NB4 (cell line): ENCODE data around the gene LIME1.
A peak's percentile ranks its signal among the peaks of the same experiment; 100 is the strongest.

ENCODE experiments used
- DNase-seq: peaks from one replicate; pipeline ENCODE4 v3.0.0; 2010; ENCODE audit warnings: low read depth
- H3K4me3 ChIP-seq: one replicate; pipeline ENCODE4 v1.5.1; 2011; ENCODE audit warnings: mild to moderate bottlenecking, low read depth, low read length, moderate library complexity
- CTCF ChIP-seq: IDR thresholded peaks from one replicate; pipeline ENCODE4 v1.5.1; 2012; ENCODE audit warnings: low read depth, low read length
- MYC ChIP-seq: IDR thresholded peaks from 2 replicates; pipeline ENCODE4 v1.6.1; 2011; ENCODE audit warnings: low read depth, low read length
- POLR2A ChIP-seq: IDR thresholded peaks from 2 replicates; pipeline ENCODE4 v1.6.1; 2011; ENCODE audit warnings: mild to moderate bottlenecking; ENCODE audit not compliant: insufficient read length; ENCODE audit errors: extremely low read depth
- TF ChIP-seq, protein P1 (sequence below): IDR thresholded peaks from 2 replicates; pipeline ENCODE4 v1.6.1; 2011; ENCODE audit warnings: low read depth, low read length

The LIME1 gene

DNA sequence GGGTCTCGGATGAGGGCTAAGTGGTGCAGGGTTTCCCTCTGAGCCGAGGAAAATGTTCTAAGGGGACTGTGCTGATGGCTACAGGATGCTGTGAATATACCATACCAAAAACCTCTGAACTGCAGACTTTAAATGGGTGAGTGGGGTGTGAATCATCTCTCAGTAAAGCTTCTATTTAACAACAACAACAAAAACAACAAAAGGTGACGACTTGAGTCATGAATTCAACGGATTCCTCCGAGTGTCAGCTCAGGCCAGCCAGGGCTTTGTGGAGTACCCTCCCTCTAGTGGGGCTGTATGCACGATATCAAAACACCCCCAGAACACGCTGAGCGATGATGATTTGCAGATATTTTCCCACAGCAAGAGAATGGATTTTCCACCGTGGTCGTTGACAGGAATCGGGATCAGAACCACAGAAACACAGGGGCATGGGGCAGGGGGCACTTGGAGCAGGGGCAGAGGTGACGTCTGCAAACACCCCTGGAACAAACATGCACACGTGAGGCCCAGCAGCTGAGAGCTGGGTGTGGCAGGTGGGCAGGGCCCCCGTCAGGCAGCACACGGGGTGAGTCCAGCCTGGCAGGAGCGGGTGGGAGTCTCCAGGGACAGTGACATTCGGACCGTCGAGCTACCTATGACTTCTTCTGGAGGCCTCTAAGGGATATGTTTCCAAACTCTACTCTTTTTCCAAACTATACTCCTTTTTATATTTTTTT lies 41.7 kb downstream of the LIME1 start:
- TF ChIP-seq CTCF (no peak), MYC (no peak), POLR2A (no peak)
- TF ChIP-seq, protein P1, sequence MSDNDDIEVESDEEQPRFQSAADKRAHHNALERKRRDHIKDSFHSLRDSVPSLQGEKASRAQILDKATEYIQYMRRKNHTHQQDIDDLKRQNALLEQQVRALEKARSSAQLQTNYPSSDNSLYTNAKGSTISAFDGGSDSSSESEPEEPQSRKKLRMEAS = no peak
- no peak overlapping the region for H3K4me3 ChIP-seq
- no peak for DNase-seq

GRCh38 chr20:63778857-63779256 lies 42.4 kb downstream of the LIME1 start:
- DNase-seq = peak; percentile 43
- H3K4me3 ChIP-seq = no peak overlapping the region
- TF ChIP-seq, protein P1 = no peak
- TF ChIP-seq MYC (no peak), CTCF (peak; percentile 9)

GRCh38 chr20:63781181-63781580 lies 44.7 kb downstream of the LIME1 start:
- DNase-seq = no peak
- no peak for TF ChIP-seq MYC
- no peak for TF ChIP-seq CTCF
- no peak for TF ChIP-seq POLR2A
- TF ChIP-seq, protein P1 = no peak
- no peak overlapping the region for H3K4me3 ChIP-seq

GRCh38 chr20:63782051-63782471 lies 45.6 kb downstream of the LIME1 start:
- no peak for DNase-seq
- H3K4me3 ChIP-seq = no peak overlapping the region

DNA sequence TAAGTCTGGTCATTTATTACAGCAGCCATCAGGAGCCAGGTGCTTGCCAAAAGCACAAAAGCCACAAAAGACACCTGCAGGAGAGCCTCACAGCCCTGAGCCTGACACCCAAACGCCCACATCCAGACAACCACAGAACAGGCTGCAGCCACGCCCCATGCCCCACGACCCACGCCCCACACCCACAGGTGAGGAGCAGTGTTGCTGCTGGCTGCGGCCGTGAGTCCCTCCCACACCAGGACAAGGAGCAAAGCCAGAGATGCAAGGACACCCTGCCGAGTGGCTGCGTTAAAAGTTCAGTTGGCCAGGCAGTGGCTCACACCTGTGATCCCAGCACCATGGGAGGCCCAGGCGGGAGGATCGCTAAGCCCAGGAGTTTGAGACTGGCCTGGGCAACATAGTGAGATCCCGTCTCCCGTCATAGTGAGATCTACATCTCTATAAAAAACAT lies 46.1 kb downstream of the LIME1 start:
- TF ChIP-seq POLR2A (no peak), CTCF (no peak), MYC (no peak)
- TF ChIP-seq, protein P1 = no peak
- H3K4me3 ChIP-seq = no peak overlapping the region
- DNase-seq = no peak

More at GRCh38 chr20:63782051-63782471, 45.6 kb downstream of the LIME1 start:
- TF ChIP-seq MYC (no peak), POLR2A (no peak), CTCF (no peak)
- TF ChIP-seq, protein P1 = no peak
